AG09309 (cell line): Measurements from ENCODE around the gene UBE2H.

Experiments used
- DNase-seq: peaks from one replicate; pipeline ENCODE4 v3.0.0-alpha.2; 2010; ENCODE audit warnings: low read depth
- H3K4me3 ChIP-seq: 2 replicates; pipeline ENCODE4 v1.5.1; 2011; ENCODE audit warnings: mild to moderate bottlenecking, low read depth, low read length, moderate library complexity; ENCODE audit not compliant: control insufficient read depth
- TF ChIP-seq, protein P1 (sequence below): IDR thresholded peaks from 2 replicates; pipeline ENCODE4 v1.5.1; 2011; ENCODE audit warnings: mild to moderate bottlenecking, low read depth, low read length, inconsistent platforms; ENCODE audit not compliant: insufficient read depth, control insufficient read depth; ENCODE audit errors: missing control alignments

UBE2H gene

DNA sequence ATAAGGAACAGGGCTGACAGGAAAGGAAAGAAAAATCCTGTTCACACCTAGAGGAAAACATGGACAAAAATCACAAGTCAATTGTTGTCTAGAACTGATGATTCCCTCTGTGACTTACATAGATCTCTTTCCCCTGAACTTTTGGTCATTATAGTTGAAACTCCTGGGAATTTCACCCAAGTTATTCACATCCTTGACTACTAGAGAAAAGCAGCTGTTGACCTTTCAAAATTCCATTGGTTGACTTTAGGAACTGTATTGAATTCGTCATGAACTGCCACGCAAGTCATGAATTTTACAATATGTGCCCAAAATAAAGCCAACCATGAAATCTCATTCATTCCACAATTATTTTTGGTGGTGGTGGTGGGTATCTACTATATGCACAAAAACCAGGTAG lies 104.3 kb downstream of the UBE2H start:
- H3K4me3 ChIP-seq = no peak overlapping the region
- no peak for DNase-seq
- TF ChIP-seq, protein P1, sequence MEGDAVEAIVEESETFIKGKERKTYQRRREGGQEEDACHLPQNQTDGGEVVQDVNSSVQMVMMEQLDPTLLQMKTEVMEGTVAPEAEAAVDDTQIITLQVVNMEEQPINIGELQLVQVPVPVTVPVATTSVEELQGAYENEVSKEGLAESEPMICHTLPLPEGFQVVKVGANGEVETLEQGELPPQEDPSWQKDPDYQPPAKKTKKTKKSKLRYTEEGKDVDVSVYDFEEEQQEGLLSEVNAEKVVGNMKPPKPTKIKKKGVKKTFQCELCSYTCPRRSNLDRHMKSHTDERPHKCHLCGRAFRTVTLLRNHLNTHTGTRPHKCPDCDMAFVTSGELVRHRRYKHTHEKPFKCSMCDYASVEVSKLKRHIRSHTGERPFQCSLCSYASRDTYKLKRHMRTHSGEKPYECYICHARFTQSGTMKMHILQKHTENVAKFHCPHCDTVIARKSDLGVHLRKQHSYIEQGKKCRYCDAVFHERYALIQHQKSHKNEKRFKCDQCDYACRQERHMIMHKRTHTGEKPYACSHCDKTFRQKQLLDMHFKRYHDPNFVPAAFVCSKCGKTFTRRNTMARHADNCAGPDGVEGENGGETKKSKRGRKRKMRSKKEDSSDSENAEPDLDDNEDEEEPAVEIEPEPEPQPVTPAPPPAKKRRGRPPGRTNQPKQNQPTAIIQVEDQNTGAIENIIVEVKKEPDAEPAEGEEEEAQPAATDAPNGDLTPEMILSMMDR = no peak

DNA sequence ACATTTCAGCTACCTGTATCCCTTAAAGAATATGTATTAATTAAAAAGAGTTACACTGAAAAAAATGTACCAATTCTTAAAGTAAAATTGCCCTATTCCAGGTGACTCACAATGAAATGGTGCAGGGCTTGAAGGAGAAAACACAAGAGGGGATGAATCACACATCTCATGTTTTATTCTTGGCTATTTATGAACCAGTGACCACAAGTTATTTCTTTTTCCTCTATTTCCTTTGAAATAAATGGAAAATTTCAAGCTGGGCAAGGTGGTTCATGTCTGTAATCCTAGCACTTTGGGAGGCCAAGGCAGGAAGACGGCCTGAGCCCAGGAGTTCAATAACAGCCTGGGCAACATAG lies 106.8 kb downstream of the UBE2H start:
- DNase-seq = peak; percentile 52
- TF ChIP-seq, protein P1 = no peak
- no peak overlapping the region for H3K4me3 ChIP-seq

DNA sequence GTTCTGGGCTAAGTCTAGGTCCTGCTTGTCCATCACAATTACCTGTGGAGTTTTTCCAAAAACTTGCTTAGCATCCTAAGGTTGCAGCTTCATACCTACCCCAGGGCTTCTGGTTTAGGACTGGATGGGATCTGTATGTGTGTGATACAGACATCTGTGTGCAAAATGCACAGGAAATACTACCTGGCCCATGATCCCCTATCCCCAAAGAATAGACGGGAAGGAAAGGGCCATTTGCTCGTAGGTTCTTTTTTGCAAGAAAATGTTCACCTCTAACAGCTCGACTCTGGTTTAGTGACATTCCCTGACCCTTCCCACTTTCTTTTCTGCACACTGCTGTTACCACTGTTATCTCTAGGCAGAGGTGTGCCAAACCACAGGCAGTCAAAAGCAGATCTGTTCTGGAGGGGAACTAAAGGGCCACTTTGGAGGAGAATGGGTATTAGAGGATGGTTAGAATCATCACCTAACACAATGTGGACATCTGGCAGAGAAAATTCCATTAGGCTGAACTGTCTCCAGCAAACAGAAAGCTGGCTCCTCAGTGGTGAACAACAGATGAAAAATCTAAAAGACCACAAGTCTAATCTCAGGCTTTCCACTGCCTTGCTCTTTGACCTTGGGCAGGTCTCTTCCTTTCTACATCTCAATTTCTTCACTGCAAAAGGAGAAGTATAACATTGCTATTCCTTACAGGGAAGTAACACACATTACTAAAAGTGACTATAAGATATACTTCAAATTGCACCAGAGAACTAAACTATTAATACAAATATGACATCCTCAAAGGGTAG lies 107.4 kb downstream of the UBE2H start:
- no peak for DNase-seq
- TF ChIP-seq, protein P1 = no peak
- no peak overlapping the region for H3K4me3 ChIP-seq

DNA sequence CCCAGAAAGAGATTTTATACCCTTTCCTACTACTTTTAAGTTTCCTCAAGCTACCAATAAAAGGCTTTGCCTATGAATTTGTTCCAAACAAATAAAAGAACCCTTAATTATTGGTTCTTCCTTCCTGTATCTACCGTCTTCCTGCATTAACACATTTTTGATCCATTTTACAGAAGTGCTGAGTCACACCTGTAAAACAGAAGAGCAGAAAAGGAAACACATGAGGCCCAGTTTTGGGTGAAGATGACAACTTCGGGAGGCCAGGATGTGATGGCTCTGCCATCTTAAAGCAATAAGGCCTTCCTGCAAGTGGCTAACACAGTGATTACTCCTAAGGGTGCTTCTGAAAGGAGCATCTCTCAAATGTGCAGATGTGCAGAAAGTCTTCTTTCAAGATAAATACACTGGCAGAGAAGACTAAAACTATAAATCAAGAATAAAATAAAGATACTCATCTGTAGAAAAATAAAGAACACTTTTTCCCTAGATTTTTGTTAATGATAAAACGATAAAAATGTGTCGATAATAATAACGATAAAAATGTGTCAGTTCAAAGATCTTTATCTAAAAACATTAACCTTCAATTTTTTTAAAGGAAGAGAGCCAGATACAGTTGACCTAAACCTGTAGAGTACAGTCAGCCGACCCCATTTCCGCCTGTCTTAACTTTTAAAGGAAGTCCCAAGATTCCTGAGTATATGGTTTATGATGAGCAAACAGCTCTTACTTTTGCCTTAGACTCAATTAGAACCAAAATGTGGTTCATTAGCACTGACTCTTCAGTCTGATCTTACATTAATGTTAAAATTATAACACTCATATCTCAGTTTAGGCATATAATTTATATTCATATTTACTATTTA lies 108.6 kb downstream of the UBE2H start:
- TF ChIP-seq, protein P1 = no peak
- no peak overlapping the region for H3K4me3 ChIP-seq
- no peak for DNase-seq

DNA sequence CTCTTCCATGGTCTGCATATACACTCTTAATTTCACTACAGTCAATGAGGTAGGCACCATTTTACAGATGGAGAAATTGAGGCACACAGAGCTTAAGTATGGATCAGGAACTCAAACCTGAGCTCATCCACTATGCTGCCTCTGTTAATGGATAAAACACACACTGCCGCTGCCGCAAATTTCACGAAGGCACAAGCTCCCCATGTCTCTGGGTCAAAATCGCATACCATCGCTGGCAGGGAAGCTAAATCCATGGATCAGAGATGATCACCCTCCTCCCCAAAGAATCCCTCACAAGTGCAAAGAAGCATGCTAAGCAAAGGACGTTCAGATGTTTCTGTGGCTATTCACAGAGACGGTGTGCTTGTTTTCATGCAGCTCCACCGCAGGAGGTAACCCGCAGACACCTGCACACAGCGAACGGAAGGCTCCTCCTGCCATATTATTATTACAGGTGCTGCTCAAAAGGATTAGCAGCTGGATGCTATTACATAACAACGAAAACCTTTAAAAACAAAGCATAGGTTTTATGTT lies 109.3 kb downstream of the UBE2H start:
- no peak overlapping the region for H3K4me3 ChIP-seq
- DNase-seq = no peak
- TF ChIP-seq, protein P1 = no peak

DNA sequence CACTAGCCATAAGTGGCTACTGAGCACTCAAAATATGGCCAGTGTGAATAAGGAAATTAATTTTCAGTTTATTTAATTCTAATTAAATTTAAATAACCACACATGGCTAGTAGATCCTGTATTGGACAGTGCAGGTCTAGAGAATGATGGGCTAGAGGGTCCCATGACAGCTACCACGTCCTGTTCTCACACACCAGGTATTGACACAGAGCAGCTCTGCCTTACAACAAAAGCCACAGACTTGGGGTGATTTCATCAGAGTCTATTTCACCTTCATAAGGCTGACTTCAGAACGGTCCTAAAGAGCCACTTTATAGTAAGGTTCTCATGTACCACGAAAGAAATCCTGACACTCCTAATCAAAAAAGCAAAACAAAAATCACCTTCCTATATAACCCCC lies 111.3 kb downstream of the UBE2H start:
- no peak overlapping the region for H3K4me3 ChIP-seq
- no peak for DNase-seq
- TF ChIP-seq, protein P1 = no peak
